Mesodermal cell (in vitro differentiated cells): ENCODE results near the gene NCL.

ENCODE experiments used
- H3K27ac ChIP-seq: 2 replicates; pipeline ENCODE4 v1.7.0; 2013; ENCODE audit warnings: mild to moderate bottlenecking, low read depth, low read length, moderate library complexity; ENCODE audit not compliant: severe bottlenecking
- H3K36me3 ChIP-seq: 2 replicates; pipeline ENCODE4 v1.7.1; 2013; ENCODE audit warnings: mild to moderate bottlenecking, low read length, moderate library complexity; ENCODE audit not compliant: control insufficient read depth, insufficient read depth
- H3K4me1 ChIP-seq: one replicate; pipeline ENCODE4 v1.7.1; 2013; ENCODE audit warnings: mild to moderate bottlenecking, low read length; ENCODE audit not compliant: insufficient read depth, control insufficient read depth, poor library complexity, severe bottlenecking
- H3K4me3 ChIP-seq: 2 replicates; pipeline ENCODE4 v1.7.0; 2013; ENCODE audit warnings: low read length, control low read depth, mild to moderate bottlenecking; ENCODE audit not compliant: insufficient read depth, poor library complexity, severe bottlenecking; ENCODE audit errors: extremely low read depth
- H3K9me3 ChIP-seq: 2 replicates; pipeline ENCODE4 v1.7.1; 2013; ENCODE audit warnings: mild to moderate bottlenecking, low read length, moderate library complexity; ENCODE audit not compliant: control insufficient read depth
- WGBS, 2 experiments: methylation state at CpG; one replicate each; pipeline ENCODE4 v1.1.5; 2013; ENCODE audit warnings: missing lambda C conversion rate in 2 of 2; ENCODE audit not compliant: insufficient coverage in 2 of 2; 5-methylcytosine and 5-hydroxymethylcytosine counted together

Gene NCL

GRCh38 chr2:231486851-231487596, 22.7 kb upstream of the NCL start:
- Histone ChIP-seq H3K4me3 (no peak overlapping the region), H3K9me3 (no peaks in the 10 kb centered on the region), H3K27ac (no peak overlapping the region), H3K36me3 (no peaks in the 10 kb centered on the region), H3K4me1 (no peaks in the 10 kb centered on the region)
- WGBS, 2 experiments: 91 to 95% methylated on average over 5 to 6 of the region's 6 CpGs

GRCh38 chr2:231483398-231484329, 19.4 kb upstream of the NCL start:
- H3K4me1 ChIP-seq: peaks cover 7% of the 10 kb centered on the region
- H3K36me3 ChIP-seq: no peaks in the 10 kb centered on the region
- no peak overlapping the region for H3K4me3 ChIP-seq
- no peaks in the 10 kb centered on the region for H3K9me3 ChIP-seq
- 92 to 93% methylated on average over 43 to 58 of the region's 65 CpGs for WGBS, 2 experiments
- no peak overlapping the region for H3K27ac ChIP-seq

- no peak overlapping the region for H3K27ac ChIP-seq
- no peak overlapping the region for H3K4me3 ChIP-seq
- H3K4me1 ChIP-seq: peaks cover 7% of the 10 kb centered on the region
- H3K36me3 ChIP-seq: no peaks in the 10 kb centered on the region
- WGBS, 2 experiments: 64 to 72% methylated on average over 19 to 24 of the region's 36 CpGs
- no peaks in the 10 kb centered on the region for H3K9me3 ChIP-seq
Measured at GRCh38 chr2:231482806-231483391, 18.6 kb upstream of the NCL start.

GRCh38 chr2:231480781-231481180, 16.5 kb upstream of the NCL start:
- H3K4me3 ChIP-seq: no peak overlapping the region
- no peaks in the 10 kb centered on the region for H3K36me3 ChIP-seq
- H3K27ac ChIP-seq: no peak overlapping the region
- no peaks in the 10 kb centered on the region for H3K9me3 ChIP-seq
- H3K4me1 ChIP-seq: peaks cover 7% of the 10 kb centered on the region
- WGBS, 2 experiments: 72 to 83% methylated on average over 1 to 2 of the region's 3 CpGs

- WGBS, 2 experiments: 70 to 83% methylated on average over 1 to 5 of the region's 9 CpGs
- no peaks in the 10 kb centered on the region for H3K36me3 ChIP-seq
Measured at GRCh38 chr2:231479455-231479854, 15.2 kb upstream of the NCL start.

GRCh38 chr2:231476920-231477319, 12.6 kb upstream of the NCL start:
- 71 to 100% methylated on average over 1 to 2 of the region's 3 CpGs for WGBS, 2 experiments
- H3K9me3 ChIP-seq: no peaks in the 10 kb centered on the region
- no peak overlapping the region for H3K27ac ChIP-seq
- no peaks in the 10 kb centered on the region for H3K36me3 ChIP-seq
- peaks cover 7% of the 10 kb centered on the region for H3K4me1 ChIP-seq
- no peak overlapping the region for H3K4me3 ChIP-seq

More at GRCh38 chr2:231479455-231479854, 15.2 kb upstream of the NCL start:
- no peak overlapping the region for H3K27ac ChIP-seq
- H3K4me3 ChIP-seq: no peak overlapping the region
- peaks cover 7% of the 10 kb centered on the region for H3K4me1 ChIP-seq
- no peaks in the 10 kb centered on the region for H3K9me3 ChIP-seq

GRCh38 chr2:231475965-231476364, 11.7 kb upstream of the NCL start:
- no peaks in the 10 kb centered on the region for H3K9me3 ChIP-seq
- no peaks in the 10 kb centered on the region for H3K36me3 ChIP-seq
- H3K4me1 ChIP-seq: peaks cover 7% of the 10 kb centered on the region
- WGBS, 2 experiments: 100% methylated on average over 1 of the region's 3 CpGs; no CpG with 5 or more reads in 1 of the 2 experiments
- H3K27ac ChIP-seq: no peak overlapping the region
- no peak overlapping the region for H3K4me3 ChIP-seq

- H3K9me3 ChIP-seq: no peaks in the 10 kb centered on the region
- no peaks in the 10 kb centered on the region for H3K36me3 ChIP-seq
- no peaks in the 10 kb centered on the region for H3K4me1 ChIP-seq
- no peak overlapping the region for H3K27ac ChIP-seq
- WGBS, 2 experiments: 95 to 97% methylated on average over 3 of the region's 3 CpGs
- H3K4me3 ChIP-seq: no peak overlapping the region
Measured at GRCh38 chr2:231472816-231473215, 8.5 kb upstream of the NCL start.

- Histone ChIP-seq H3K4me1 (no peaks in the 10 kb centered on the region), H3K36me3 (no peaks in the 10 kb centered on the region)
- 85 to 88% methylated on average over 5 to 6 of the region's 6 CpGs for WGBS, 2 experiments
Measured at GRCh38 chr2:231470246-231470900, 6.1 kb upstream of the NCL start.

GRCh38 chr2:231469583-231469950, 5.3 kb upstream of the NCL start:
- Histone ChIP-seq H3K9me3 (no peaks in the 10 kb centered on the region), H3K4me3 (no peak overlapping the region), H3K4me1 (no peaks in the 10 kb centered on the region), H3K36me3 (no peaks in the 10 kb centered on the region), H3K27ac (no peak overlapping the region)
- WGBS, 2 experiments: 67% methylated on average over 3 of the region's 3 CpGs

More at GRCh38 chr2:231470246-231470900, 6.1 kb upstream of the NCL start:
- no peaks in the 10 kb centered on the region for H3K9me3 ChIP-seq
- no peak overlapping the region for H3K27ac ChIP-seq
- H3K4me3 ChIP-seq: no peak overlapping the region
